Liver (tissue), 9 donors: ENCODE data around the gene CHSY1. TPM values are rescaled to one million over a fixed set of nuclear protein-coding genes. Genes with fewer than 3 reads are reported as not detected.

Experiments used
- DNase-seq: peaks from one replicate; pipeline ENCODE4 v3.0.0-alpha.2; 2017; ENCODE audit warnings: low spot score
- H3K27ac ChIP-seq, 2 donors: one replicate each; pipeline ENCODE4 v1.7.0; 2013; ENCODE audit warnings: inconsistent platforms in 2 of 2, low read length in 2 of 2, control low read depth in 1 of 2, low read depth in 1 of 2, mild to moderate bottlenecking in 1 of 2
- H3K27me3 ChIP-seq, 4 donors: one replicate each; pipeline versions ENCODE4 v1.6.1 to v1.7.0; 2013; ENCODE audit warnings: low read length in 3 of 4, inconsistent platforms in 1 of 4, mild to moderate bottlenecking in 1 of 4, moderate library complexity in 1 of 4; ENCODE audit not compliant: control insufficient read depth in 4 of 4, insufficient read depth in 4 of 4
- H3K36me3 ChIP-seq, 4 donors: one replicate each; pipeline versions ENCODE4 v1.6.1 to v1.7.0; 2013; ENCODE audit warnings: low read length in 3 of 4, mild to moderate bottlenecking in 3 of 4, low read depth in 1 of 4, moderate library complexity in 1 of 4; ENCODE audit not compliant: control insufficient read depth in 4 of 4, insufficient read depth in 3 of 4
- H3K4me1 ChIP-seq, 4 donors: one replicate each; pipeline versions ENCODE4 v1.6.1 to v1.7.0; 2013; ENCODE audit warnings: low read length in 3 of 4, mild to moderate bottlenecking in 3 of 4, moderate library complexity in 1 of 4; ENCODE audit not compliant: control insufficient read depth in 4 of 4, insufficient read depth in 4 of 4
- H3K4me3 ChIP-seq, 3 donors: one replicate each; pipeline versions ENCODE4 v1.6.1 to v1.7.0; 2013; ENCODE audit warnings: low read length in 3 of 3, control low read depth in 1 of 3, low read depth in 1 of 3, mild to moderate bottlenecking in 1 of 3
- H3K9ac ChIP-seq, 2 donors: one replicate each; pipeline ENCODE4 v1.7.0; 2013; ENCODE audit warnings: low read length in 2 of 2, mild to moderate bottlenecking in 2 of 2, moderate library complexity in 2 of 2, control low read depth in 1 of 2, low read depth in 1 of 2
- H3K9me3 ChIP-seq, 4 donors: one replicate each; pipeline versions ENCODE4 v1.6.1 to v1.7.0; 2013; ENCODE audit warnings: low read length in 3 of 4; ENCODE audit not compliant: control insufficient read depth in 4 of 4
- EGR1 ChIP-seq, 2 donors: IDR thresholded peaks; 2 replicates each; pipeline ENCODE4 v1.6.1; 2016 to 2018; ENCODE audit warnings: antibody characterized with exemption in 2 of 2, low read depth in 2 of 2
- FOXA1 ChIP-seq: IDR thresholded peaks from 2 replicates; pipeline ENCODE4 v1.6.1; 2016; ENCODE audit warnings: antibody characterized with exemption
- FOXA2 ChIP-seq: IDR thresholded peaks from 2 replicates; pipeline ENCODE4 v1.6.1; 2016; ENCODE audit warnings: antibody characterized with exemption
- HNF4G ChIP-seq: IDR thresholded peaks from 2 replicates; pipeline ENCODE4 v1.6.1; 2016; ENCODE audit warnings: antibody characterized with exemption
- JUND ChIP-seq, 2 donors: IDR thresholded peaks; 2 replicates each; pipeline ENCODE4 v1.6.1; 2016; ENCODE audit warnings: antibody characterized with exemption in 2 of 2
- NR2F2 ChIP-seq: IDR thresholded peaks from 2 replicates; pipeline ENCODE4 v1.6.1; 2016; ENCODE audit warnings: antibody characterized with exemption
- RAD21 ChIP-seq, 2 donors: IDR thresholded peaks; 2 replicates each; pipeline ENCODE4 v1.6.1; 2016; ENCODE audit warnings: antibody characterized with exemption in 2 of 2, mild to moderate bottlenecking in 2 of 2
- SP1 ChIP-seq: IDR thresholded peaks from 2 replicates; pipeline ENCODE4 v1.6.1; 2018; ENCODE audit warnings: antibody characterized with exemption, mild to moderate bottlenecking
- YY1 ChIP-seq: IDR thresholded peaks from 2 replicates; pipeline ENCODE4 v1.6.1; 2016; ENCODE audit warnings: antibody characterized with exemption, mild to moderate bottlenecking
- WGBS: extraction: QIAGEN DNeasy Blood & Tissue Kit; methylation state at CpG from one replicate; pipeline ENCODE4 v1.1.7; 2013; 5-methylcytosine and 5-hydroxymethylcytosine counted together
- polyA plus RNA-seq, 2 donors: library from polyadenylated mRNA; stranded (reverse) in 1 of 2; unstranded in 1 of 2; fragments of 200-250 nt in 1 of 2; fragments of >200 nt in 1 of 2; fragmentation: Nextera tagmentation in 1 of 2; extraction: Ambion mirVana in 1 of 2; gene quantifications; one replicate each; pipeline versions ENCODE4 v1.2.1 to v1.2.3, GENCODE V29; 2013 to 2015
- total RNA-seq, 2 donors: library from RNA; depleted of rRNA; stranded (reverse); fragments of >200 nt; gene quantifications; one replicate each; pipeline ENCODE4 v1.2.3, GENCODE V29; 2014
- TF ChIP-seq, protein P1 (sequence below): IDR thresholded peaks from 2 replicates; pipeline ENCODE4 v1.6.1; 2016; ENCODE audit warnings: antibody characterized with exemption, mild to moderate bottlenecking
- TF ChIP-seq, protein P2 (sequence below): IDR thresholded peaks from 2 replicates; pipeline ENCODE4 v1.6.1; 2016; ENCODE audit warnings: antibody characterized with exemption
- TF ChIP-seq, protein P3 (sequence below): IDR thresholded peaks from 2 replicates; pipeline ENCODE4 v1.6.1; 2016; ENCODE audit warnings: antibody characterized with exemption
- TF ChIP-seq, protein P4 (sequence below): fragments of 150-350 bp; IDR thresholded peaks from 2 replicates; pipeline ENCODE4 v1.5.1; 2017; ENCODE audit warnings: improper control_type of control experiment, low read depth, low read length; ENCODE audit not compliant: missing input control
- donor health status: healthy.
- donor health status: healthy.
- donor health status: healthy.
- donor health status: healthy.
- donor health status: healthy.

CHSY1 gene
- total and polyA plus RNA-seq, 4 donors: 1.4 to 12.3 (median 6.6) TPM

DNA sequence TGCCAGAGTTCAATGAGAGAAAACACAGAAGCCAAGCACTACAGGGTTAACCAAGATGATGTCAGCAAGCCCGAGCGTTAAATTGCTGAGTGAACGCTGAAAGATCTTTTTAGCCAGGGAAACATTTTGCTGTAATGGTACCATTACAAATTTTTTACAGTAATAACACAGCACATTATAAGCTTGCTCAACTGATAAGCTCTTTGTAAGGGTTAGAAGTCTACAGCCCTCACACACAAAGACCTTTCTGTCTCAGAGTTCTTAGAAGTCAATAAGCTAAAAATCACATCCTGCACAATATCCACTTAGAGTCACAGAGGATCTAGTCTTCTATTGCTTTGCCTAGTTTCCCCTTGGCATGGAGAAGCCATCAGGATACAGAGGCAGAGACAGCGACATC, 29.9 kb downstream of the CHSY1 start:
- no peaks in the 10 kb centered on the region for H3K9me3 ChIP-seq
- 64% methylated on average over 4 of the region's 4 CpGs for WGBS
- H3K36me3 ChIP-seq: no peaks in the 10 kb centered on the region
- H3K9ac ChIP-seq: no peak overlapping the region
- no peak for DNase-seq
- H3K27ac ChIP-seq: no peak overlapping the region
- H3K27me3 ChIP-seq: no peaks in the 10 kb centered on the region
- no peak overlapping the region for H3K4me3 ChIP-seq
- H3K4me1 ChIP-seq: no peaks in the 10 kb centered on the region
- TF ChIP-seq YY1 (no peak), NR2F2 (peak; percentile 18)

DNA sequence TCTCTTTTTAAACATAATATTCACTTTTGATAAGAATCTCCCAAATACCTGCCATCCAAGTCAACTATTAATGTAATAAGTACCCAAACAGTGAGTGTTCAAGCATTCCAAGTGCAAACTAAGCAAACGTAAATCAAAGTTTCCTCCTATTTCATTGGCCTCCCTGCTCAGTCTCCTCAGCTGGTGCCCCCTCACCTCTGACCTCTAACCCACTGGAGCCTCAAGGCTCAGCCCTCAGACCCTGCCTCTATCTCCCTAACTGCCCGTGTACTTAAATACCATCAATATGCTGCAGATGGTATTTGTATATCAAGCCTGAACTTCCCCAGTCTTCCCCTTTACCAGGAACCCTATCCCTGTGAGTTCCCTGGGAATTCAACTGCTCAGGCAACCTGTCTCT, 31.8 kb downstream of the CHSY1 start:
- no peak overlapping the region for H3K9ac ChIP-seq
- no peak overlapping the region for H3K4me3 ChIP-seq
- no peak overlapping the region for H3K27ac ChIP-seq
- no peaks in the 10 kb centered on the region for H3K36me3 ChIP-seq
- no peaks in the 10 kb centered on the region for H3K27me3 ChIP-seq
- TF ChIP-seq, protein P1, sequence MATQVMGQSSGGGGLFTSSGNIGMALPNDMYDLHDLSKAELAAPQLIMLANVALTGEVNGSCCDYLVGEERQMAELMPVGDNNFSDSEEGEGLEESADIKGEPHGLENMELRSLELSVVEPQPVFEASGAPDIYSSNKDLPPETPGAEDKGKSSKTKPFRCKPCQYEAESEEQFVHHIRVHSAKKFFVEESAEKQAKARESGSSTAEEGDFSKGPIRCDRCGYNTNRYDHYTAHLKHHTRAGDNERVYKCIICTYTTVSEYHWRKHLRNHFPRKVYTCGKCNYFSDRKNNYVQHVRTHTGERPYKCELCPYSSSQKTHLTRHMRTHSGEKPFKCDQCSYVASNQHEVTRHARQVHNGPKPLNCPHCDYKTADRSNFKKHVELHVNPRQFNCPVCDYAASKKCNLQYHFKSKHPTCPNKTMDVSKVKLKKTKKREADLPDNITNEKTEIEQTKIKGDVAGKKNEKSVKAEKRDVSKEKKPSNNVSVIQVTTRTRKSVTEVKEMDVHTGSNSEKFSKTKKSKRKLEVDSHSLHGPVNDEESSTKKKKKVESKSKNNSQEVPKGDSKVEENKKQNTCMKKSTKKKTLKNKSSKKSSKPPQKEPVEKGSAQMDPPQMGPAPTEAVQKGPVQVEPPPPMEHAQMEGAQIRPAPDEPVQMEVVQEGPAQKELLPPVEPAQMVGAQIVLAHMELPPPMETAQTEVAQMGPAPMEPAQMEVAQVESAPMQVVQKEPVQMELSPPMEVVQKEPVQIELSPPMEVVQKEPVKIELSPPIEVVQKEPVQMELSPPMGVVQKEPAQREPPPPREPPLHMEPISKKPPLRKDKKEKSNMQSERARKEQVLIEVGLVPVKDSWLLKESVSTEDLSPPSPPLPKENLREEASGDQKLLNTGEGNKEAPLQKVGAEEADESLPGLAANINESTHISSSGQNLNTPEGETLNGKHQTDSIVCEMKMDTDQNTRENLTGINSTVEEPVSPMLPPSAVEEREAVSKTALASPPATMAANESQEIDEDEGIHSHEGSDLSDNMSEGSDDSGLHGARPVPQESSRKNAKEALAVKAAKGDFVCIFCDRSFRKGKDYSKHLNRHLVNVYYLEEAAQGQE: no peak
- DNase-seq: no peak
- H3K9me3 ChIP-seq: no peaks in the 10 kb centered on the region
- H3K4me1 ChIP-seq: no peaks in the 10 kb centered on the region
- 79% methylated on average over 2 of the region's 2 CpGs for WGBS

DNA sequence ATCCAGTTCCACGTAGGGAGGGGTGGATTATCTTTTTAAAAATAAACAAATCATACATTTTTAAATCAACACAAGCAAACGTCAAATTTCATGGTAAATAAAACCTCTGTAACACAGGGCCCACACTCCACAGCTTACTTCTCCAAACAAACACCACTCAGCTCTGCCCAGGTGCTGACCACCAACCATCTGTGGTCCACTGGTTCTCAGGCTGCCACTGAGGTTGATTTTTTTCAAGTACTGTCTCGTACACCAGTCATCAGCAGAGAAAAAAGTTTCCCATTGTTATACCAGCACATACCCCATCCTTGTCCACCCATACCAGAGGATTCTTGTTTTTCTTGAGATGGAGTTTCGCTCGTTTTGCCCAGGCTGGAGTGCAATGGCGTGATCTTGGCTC, 32.4 kb downstream of the CHSY1 start:
- no peak overlapping the region for H3K27ac ChIP-seq
- 85% methylated on average over 6 of the region's 6 CpGs for WGBS

DNA sequence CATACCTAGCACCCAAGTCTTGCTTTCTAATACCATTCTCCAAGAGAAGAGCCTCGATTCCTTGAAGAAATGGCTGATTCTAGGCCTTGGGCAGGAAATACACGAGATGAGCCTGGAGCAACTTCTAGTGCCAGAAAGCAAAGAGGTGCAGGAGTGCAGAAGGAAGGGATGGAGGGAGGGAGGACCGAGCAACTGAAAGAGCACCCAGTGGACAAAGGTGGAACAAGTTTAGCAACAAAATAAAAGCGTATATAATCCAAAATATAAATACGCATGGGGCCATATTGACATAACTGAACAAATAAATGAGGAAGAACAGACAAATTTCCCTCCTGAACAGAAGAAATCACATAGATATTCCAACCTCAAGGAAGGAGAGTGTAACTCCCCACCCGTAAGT, 34.4 kb downstream of the CHSY1 start:
- 92% methylated on average over 6 of the region's 6 CpGs for WGBS
- no peak for DNase-seq
- Histone ChIP-seq H3K4me3 (no peak overlapping the region), H3K4me1 (no peaks in the 10 kb centered on the region), H3K9ac (no peak overlapping the region), H3K27ac (no peak overlapping the region), H3K36me3 (no peaks in the 10 kb centered on the region), H3K9me3 (no peaks in the 10 kb centered on the region), H3K27me3 (no peaks in the 10 kb centered on the region)
- TF ChIP-seq, protein P2, sequence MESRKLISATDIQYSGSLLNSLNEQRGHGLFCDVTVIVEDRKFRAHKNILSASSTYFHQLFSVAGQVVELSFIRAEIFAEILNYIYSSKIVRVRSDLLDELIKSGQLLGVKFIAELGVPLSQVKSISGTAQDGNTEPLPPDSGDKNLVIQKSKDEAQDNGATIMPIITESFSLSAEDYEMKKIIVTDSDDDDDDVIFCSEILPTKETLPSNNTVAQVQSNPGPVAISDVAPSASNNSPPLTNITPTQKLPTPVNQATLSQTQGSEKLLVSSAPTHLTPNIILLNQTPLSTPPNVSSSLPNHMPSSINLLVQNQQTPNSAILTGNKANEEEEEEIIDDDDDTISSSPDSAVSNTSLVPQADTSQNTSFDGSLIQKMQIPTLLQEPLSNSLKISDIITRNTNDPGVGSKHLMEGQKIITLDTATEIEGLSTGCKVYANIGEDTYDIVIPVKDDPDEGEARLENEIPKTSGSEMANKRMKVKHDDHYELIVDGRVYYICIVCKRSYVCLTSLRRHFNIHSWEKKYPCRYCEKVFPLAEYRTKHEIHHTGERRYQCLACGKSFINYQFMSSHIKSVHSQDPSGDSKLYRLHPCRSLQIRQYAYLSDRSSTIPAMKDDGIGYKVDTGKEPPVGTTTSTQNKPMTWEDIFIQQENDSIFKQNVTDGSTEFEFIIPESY: no peak
- TF ChIP-seq SP1 (no peak), FOXA1 (no peak), FOXA2 (no peak), NR2F2 (no peak), JUND (IDR thresholded peaks at IDR 0.05) (no peak), HNF4G (no peak), EGR1 (IDR thresholded peaks at IDR 0.05; ENCODE audit: low read depth in 2 of 2) (no peak), YY1 (no peak)
- TF ChIP-seq, protein P3, sequence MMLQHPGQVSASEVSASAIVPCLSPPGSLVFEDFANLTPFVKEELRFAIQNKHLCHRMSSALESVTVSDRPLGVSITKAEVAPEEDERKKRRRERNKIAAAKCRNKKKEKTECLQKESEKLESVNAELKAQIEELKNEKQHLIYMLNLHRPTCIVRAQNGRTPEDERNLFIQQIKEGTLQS: no peak
- TF ChIP-seq, protein P4, sequence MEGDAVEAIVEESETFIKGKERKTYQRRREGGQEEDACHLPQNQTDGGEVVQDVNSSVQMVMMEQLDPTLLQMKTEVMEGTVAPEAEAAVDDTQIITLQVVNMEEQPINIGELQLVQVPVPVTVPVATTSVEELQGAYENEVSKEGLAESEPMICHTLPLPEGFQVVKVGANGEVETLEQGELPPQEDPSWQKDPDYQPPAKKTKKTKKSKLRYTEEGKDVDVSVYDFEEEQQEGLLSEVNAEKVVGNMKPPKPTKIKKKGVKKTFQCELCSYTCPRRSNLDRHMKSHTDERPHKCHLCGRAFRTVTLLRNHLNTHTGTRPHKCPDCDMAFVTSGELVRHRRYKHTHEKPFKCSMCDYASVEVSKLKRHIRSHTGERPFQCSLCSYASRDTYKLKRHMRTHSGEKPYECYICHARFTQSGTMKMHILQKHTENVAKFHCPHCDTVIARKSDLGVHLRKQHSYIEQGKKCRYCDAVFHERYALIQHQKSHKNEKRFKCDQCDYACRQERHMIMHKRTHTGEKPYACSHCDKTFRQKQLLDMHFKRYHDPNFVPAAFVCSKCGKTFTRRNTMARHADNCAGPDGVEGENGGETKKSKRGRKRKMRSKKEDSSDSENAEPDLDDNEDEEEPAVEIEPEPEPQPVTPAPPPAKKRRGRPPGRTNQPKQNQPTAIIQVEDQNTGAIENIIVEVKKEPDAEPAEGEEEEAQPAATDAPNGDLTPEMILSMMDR: no peak

More for the DNA sequence above, 32.4 kb downstream of the CHSY1 start:
- Histone ChIP-seq H3K9me3 (no peaks in the 10 kb centered on the region), H3K36me3 (no peaks in the 10 kb centered on the region), H3K27me3 (no peaks in the 10 kb centered on the region), H3K4me1 (no peaks in the 10 kb centered on the region), H3K4me3 (no peak overlapping the region), H3K9ac (no peak overlapping the region)
- TF ChIP-seq, protein P4: no peak
- TF ChIP-seq NR2F2 (no peak), RAD21 (IDR thresholded peaks at IDR 0.05) (no peak), EGR1 (IDR thresholded peaks at IDR 0.05; ENCODE audit: low read depth in 2 of 2) (no peak)
- DNase-seq: no peak
